Left ventricle myocardium inferior (tissue), 1 donor: Measurements from ENCODE around the gene RANBP17. TPM values are rescaled to one million over a fixed set of nuclear protein-coding genes. Genes with fewer than 3 reads are reported as not detected.

Source experiments
- DNase-seq: peaks from one replicate; pipeline ENCODE4 v3.0.0-alpha.2; 2020
- H3K27ac ChIP-seq: fragments of 200-600 bp; replicated peaks from 2 replicates; pipeline ENCODE4 v1.8.0; 2021
- H3K27me3 ChIP-seq: fragments of 200-600 bp; 2 replicates; pipeline ENCODE4 v1.8.0; 2021; ENCODE audit warnings: low read depth
- H3K36me3 ChIP-seq: fragments of 200-600 bp; 2 replicates; pipeline ENCODE4 v1.8.0; 2021
- H3K4me1 ChIP-seq: fragments of 200-600 bp; 2 replicates; pipeline ENCODE4 v1.8.0; 2021
- H3K4me3 ChIP-seq: fragments of 200-600 bp; 2 replicates; pipeline ENCODE4 v1.8.0; 2021; ENCODE audit warnings: mild to moderate bottlenecking, moderate library complexity
- H3K9me3 ChIP-seq: fragments of 200-600 bp; replicated peaks from 2 replicates; pipeline ENCODE4 v1.8.0; 2021
- CTCF ChIP-seq: fragments of 200-600 bp; IDR thresholded peaks from 2 replicates; pipeline ENCODE4 v1.8.0; 2021; ENCODE audit warnings: antibody characterized with exemption, mild to moderate bottlenecking, borderline replicate concordance
- intact Hi-C: fragments of 100-400 bp; cut with micrococcal nuclease; formaldehyde crosslinking; loops from one replicate; pipeline ENCODE4 v1.11.0; 2022
- total RNA-seq: library from RNA; stranded (reverse); fragmentation: NEBNext Ultra II Directional; extraction: Animal tissue kit (Norgen Biotek cat#: 25700); gene quantifications from one replicate; pipeline ENCODE4 v1.2.1, GENCODE V29; 2021
- donor health status: DM: no; HTN: yes; CAD: no; lungs with severe emphysema.

Gene RANBP17
- total RNA-seq, 1 donor from 2014 or later: 6.5 TPM

- TF ChIP-seq CTCF: no peak
These were observed 32.8 kb downstream of the RANBP17 start for GRCh38 chr5:170894665-170895064.

GRCh38 chr5:170896779-170897178 lies 35.0 kb downstream of the RANBP17 start:
- H3K9me3 ChIP-seq: peaks cover 3% of the 10 kb centered on the region
- H3K36me3 ChIP-seq: no peaks in the 10 kb centered on the region
- H3K27ac ChIP-seq: no peak overlapping the region
- no peaks in the 10 kb centered on the region for H3K27me3 ChIP-seq
- peak; percentile 48 for TF ChIP-seq CTCF
- intact Hi-C loops: no loop called here
- H3K4me3 ChIP-seq: no peak overlapping the region
- no peaks in the 10 kb centered on the region for H3K4me1 ChIP-seq
- no peak for DNase-seq

More at GRCh38 chr5:170894665-170895064, 32.8 kb downstream of the RANBP17 start:
- Histone ChIP-seq H3K4me3 (no peak overlapping the region), H3K36me3 (no peaks in the 10 kb centered on the region), H3K9me3 (peaks cover 3% of the 10 kb centered on the region), H3K4me1 (no peaks in the 10 kb centered on the region), H3K27me3 (no peaks in the 10 kb centered on the region), H3K27ac (no peak overlapping the region)
- intact Hi-C loops: no loop called here
- no peak for DNase-seq

- TF ChIP-seq CTCF: no peak
- DNase-seq: no peak
- intact Hi-C loops: no loop called here
- H3K36me3 ChIP-seq: no peaks in the 10 kb centered on the region
- H3K27me3 ChIP-seq: no peaks in the 10 kb centered on the region
- no peak overlapping the region for H3K4me3 ChIP-seq
- H3K9me3 ChIP-seq: peaks cover 3% of the 10 kb centered on the region
- no peak overlapping the region for H3K27ac ChIP-seq
- no peaks in the 10 kb centered on the region for H3K4me1 ChIP-seq
These were observed 41.3 kb downstream of the RANBP17 start for GRCh38 chr5:170903075-170903474.

- Histone ChIP-seq H3K4me3 (no peak overlapping the region), H3K4me1 (no peaks in the 10 kb centered on the region), H3K27me3 (no peaks in the 10 kb centered on the region), H3K27ac (no peak overlapping the region), H3K9me3 (no peaks in the 10 kb centered on the region), H3K36me3 (no peaks in the 10 kb centered on the region)
- intact Hi-C loops: no loop called here
- DNase-seq: no peak
- TF ChIP-seq CTCF: no peak
These were observed 45.9 kb downstream of the RANBP17 start for GRCh38 chr5:170907758-170908157.

- no peak overlapping the region for H3K27ac ChIP-seq
- H3K4me1 ChIP-seq: no peaks in the 10 kb centered on the region
- no peak for DNase-seq
- TF ChIP-seq CTCF: no peak
- intact Hi-C loops: no loop called here
- no peaks in the 10 kb centered on the region for H3K9me3 ChIP-seq
- H3K36me3 ChIP-seq: no peaks in the 10 kb centered on the region
- no peaks in the 10 kb centered on the region for H3K27me3 ChIP-seq
- H3K4me3 ChIP-seq: no peak overlapping the region
These were observed 51.8 kb downstream of the RANBP17 start for GRCh38 chr5:170913573-170913972.

- Histone ChIP-seq H3K36me3 (no peaks in the 10 kb centered on the region), H3K27ac (no peak overlapping the region), H3K4me3 (no peak overlapping the region), H3K4me1 (no peaks in the 10 kb centered on the region), H3K27me3 (no peaks in the 10 kb centered on the region), H3K9me3 (peaks cover 4% of the 10 kb centered on the region)
- intact Hi-C loops: no loop called here
- no peak for TF ChIP-seq CTCF
- DNase-seq: no peak
These were observed 55.3 kb downstream of the RANBP17 start for GRCh38 chr5:170917113-170917512.
